ENCODE results near the gene OLIG3. TPM values are rescaled to one million over a fixed set of nuclear protein-coding genes. Genes with fewer than 3 reads are reported as not detected.

The OLIG3 gene
- total RNA-seq, 1 experiment from 2014 or later, result not detected

DNA sequence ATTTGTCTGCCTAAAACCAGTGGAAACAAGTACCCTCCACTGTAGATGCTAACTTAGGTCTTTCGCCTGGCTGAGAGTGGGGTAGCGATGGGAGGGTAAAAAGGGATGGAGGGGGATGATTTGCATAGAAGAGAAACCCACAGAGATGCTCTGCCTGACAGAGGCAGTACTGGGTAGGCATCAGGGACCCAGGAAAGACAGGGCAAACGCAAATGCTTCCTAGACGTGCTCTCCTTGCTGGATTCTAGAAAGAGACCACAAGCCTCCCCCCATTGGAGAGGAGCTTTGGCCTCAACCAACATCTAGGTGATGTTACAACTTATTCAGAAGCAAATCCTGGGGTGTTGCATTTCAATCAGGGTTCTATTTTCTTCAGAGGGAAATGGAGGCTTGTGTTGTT is 3.2 kb downstream of the OLIG3 start:
- BruUV-seq (replicated peaks), result no TSS peak
- no peak for TF ChIP-seq EZH2 (IDR thresholded peaks at IDR 0.05; ENCODE audit: low read length, unreplicated experiment)
- TF ChIP-seq EZH2phosphoT487 (IDR thresholded peaks at IDR 0.05; ENCODE audit: borderline replicate concordance, low read length), result no peak
- TF ChIP-seq, protein P1, sequence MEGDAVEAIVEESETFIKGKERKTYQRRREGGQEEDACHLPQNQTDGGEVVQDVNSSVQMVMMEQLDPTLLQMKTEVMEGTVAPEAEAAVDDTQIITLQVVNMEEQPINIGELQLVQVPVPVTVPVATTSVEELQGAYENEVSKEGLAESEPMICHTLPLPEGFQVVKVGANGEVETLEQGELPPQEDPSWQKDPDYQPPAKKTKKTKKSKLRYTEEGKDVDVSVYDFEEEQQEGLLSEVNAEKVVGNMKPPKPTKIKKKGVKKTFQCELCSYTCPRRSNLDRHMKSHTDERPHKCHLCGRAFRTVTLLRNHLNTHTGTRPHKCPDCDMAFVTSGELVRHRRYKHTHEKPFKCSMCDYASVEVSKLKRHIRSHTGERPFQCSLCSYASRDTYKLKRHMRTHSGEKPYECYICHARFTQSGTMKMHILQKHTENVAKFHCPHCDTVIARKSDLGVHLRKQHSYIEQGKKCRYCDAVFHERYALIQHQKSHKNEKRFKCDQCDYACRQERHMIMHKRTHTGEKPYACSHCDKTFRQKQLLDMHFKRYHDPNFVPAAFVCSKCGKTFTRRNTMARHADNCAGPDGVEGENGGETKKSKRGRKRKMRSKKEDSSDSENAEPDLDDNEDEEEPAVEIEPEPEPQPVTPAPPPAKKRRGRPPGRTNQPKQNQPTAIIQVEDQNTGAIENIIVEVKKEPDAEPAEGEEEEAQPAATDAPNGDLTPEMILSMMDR (conservative IDR thresholded peaks at IDR 0.05; ENCODE audit: low read depth, low read length), result no peak
- no peak for ATAC-seq
- CTCF ChIA-PET, result no interaction called here
- Histone ChIP-seq H3K27ac (ENCODE audit: low read length) (no peak overlapping the region), H3K36me3 (ENCODE audit: low read depth, low read length) (no peaks in the 10 kb centered on the region), H3F3A (ENCODE audit: low read length, unreplicated experiment) (no peaks in the 10 kb centered on the region), H3K4me3 (ENCODE audit: low read length) (no peak overlapping the region), H3K4me2 (ENCODE audit: low read length) (no peak overlapping the region), H3K79me2 (ENCODE audit: low read length) (no peaks in the 10 kb centered on the region), H3K9ac (ENCODE audit: low read length) (no peak overlapping the region), H3K27me3 (ENCODE audit: low read length) (peaks cover 37% of the 10 kb centered on the region), H4K20me1 (ENCODE audit: low read length) (no peaks in the 10 kb centered on the region), H3K4me1 (ENCODE audit: insufficient read depth, low read length) (no peaks in the 10 kb centered on the region), H3K9me3 (ENCODE audit: low read length) (no peaks in the 10 kb centered on the region), H3K9me2 (replicated peaks; ENCODE audit: low read length) (no peaks in the 10 kb centered on the region), H2AFZ (ENCODE audit: low read length) (no peak overlapping the region)
- intact Hi-C loops (cut with micrococcal nuclease), result no loop called here
- DNase-seq, result no peak
- POLR2A ChIA-PET (ENCODE audit: unreplicated experiment), result interaction anchor here (0.6 kb wide), 1 partner anchor 78 kb away, joined by 3 read pairs; no protein-coding TSS in a partner anchor

DNA sequence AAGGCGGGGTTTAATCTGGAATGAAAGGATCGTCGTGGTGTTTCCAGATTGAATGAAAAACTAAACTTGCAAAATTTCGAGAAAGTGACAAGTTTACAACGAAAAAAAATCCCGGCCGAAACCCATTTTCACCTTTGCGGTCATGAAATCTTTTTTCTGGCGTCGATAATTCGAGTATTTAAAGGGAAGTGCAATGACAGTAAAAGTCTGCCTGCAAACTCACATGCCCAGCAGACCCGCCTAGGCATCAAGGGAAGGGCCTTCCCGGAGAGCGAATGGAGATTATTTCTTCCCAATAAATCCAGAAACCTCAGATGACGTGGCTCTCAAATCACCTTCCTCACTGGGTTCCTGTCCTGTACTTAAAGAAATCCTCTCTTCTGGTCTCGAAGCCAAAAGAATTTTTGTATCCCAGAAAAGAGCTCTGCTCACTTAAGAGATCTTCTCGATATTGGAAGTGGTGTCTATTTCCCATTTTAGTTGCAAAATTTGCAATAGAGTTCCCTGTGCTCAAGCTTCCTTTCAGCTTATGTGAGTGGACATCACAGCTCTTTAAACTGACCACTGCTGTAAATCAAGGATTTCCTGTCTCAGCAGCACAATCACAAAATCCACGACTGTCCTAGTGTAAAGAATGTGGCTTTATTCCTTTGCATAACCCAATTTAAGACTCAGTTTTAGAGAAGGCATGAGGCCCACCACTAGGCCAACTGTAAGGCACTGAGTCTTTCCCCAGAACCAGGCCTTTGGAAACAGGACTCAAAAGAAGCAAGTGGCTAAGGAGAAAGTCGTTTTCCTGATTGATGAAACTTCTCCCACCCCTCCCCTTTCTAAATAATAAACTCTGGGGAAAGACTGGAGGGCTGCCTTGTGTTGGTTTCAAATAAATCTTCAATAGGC is 3.9 kb downstream of the OLIG3 start:
- no peak overlapping the region for H3K4me3 ChIP-seq (ENCODE audit: low read length)
- H3K27me3 ChIP-seq (ENCODE audit: low read length), result peaks cover 41% of the 10 kb centered on the region
- ATAC-seq (no peak), DNase-seq (no peak)
- no peaks in the 10 kb centered on the region for H3K79me2 ChIP-seq (ENCODE audit: low read length)
- BruUV-seq (replicated peaks), result no TSS peak
- H2AFZ ChIP-seq (ENCODE audit: low read length), result no peak overlapping the region
- POLR2A ChIA-PET (ENCODE audit: unreplicated experiment), result interaction anchor here (0.6 kb wide), 1 partner anchor 79 kb away, joined by 3 read pairs; no protein-coding TSS in a partner anchor
- no peaks in the 10 kb centered on the region for H3K4me1 ChIP-seq (ENCODE audit: insufficient read depth, low read length)
- intact Hi-C loops (cut with micrococcal nuclease), result no loop called here
- H3K36me3 ChIP-seq (ENCODE audit: low read depth, low read length), result no peaks in the 10 kb centered on the region
- H3K9me2 ChIP-seq (replicated peaks; ENCODE audit: low read length), result no peaks in the 10 kb centered on the region
- no peaks in the 10 kb centered on the region for H4K20me1 ChIP-seq (ENCODE audit: low read length)
- TF ChIP-seq, protein P1 (conservative IDR thresholded peaks at IDR 0.05; ENCODE audit: low read depth, low read length), result no peak
- no peak for TF ChIP-seq EZH2 (IDR thresholded peaks at IDR 0.05; ENCODE audit: low read length, unreplicated experiment)
- no peak for TF ChIP-seq EZH2phosphoT487 (IDR thresholded peaks at IDR 0.05; ENCODE audit: borderline replicate concordance, low read length)
- no peaks in the 10 kb centered on the region for H3K9me3 ChIP-seq (ENCODE audit: low read length)
- CTCF ChIA-PET, result no interaction called here
- H3K4me2 ChIP-seq (ENCODE audit: low read length), result no peak overlapping the region
- H3F3A ChIP-seq (ENCODE audit: low read length, unreplicated experiment), result no peaks in the 10 kb centered on the region
- no peak overlapping the region for H3K9ac ChIP-seq (ENCODE audit: low read length)
- H3K27ac ChIP-seq (ENCODE audit: low read length), result no peak overlapping the region
